ENCODE results near the gene UNC13A.

GRCh38 chr19:17606590-17607185 is 81.5 kb downstream of the UNC13A start:
- TF ChIP-seq LEF1 (IDR thresholded peaks at IDR 0.05; ENCODE audit: borderline replicate concordance) (no peak), HDGF (IDR thresholded peaks at IDR 0.05; ENCODE audit: borderline replicate concordance) (no peak), SP1 (IDR thresholded peaks at IDR 0.05) (no peak), BHLHE40 (IDR thresholded peaks at IDR 0.05; ENCODE audit: borderline replicate concordance) (no peak), NFRKB (IDR thresholded peaks at IDR 0.05) (no peak), FOXK2 (IDR thresholded peaks at IDR 0.05) (no peak), ZNF384 (IDR thresholded peaks at IDR 0.05) (no peak), SUZ12 (IDR thresholded peaks at IDR 0.05) (no peak), ELF4 (IDR thresholded peaks at IDR 0.05) (no peak), TARDBP (IDR thresholded peaks at IDR 0.05) (no peak), ARNT (IDR thresholded peaks at IDR 0.05) (no peak), FOXA1 (IDR thresholded peaks at IDR 0.05) (no peak)
- TF ChIP-seq, protein P1, sequence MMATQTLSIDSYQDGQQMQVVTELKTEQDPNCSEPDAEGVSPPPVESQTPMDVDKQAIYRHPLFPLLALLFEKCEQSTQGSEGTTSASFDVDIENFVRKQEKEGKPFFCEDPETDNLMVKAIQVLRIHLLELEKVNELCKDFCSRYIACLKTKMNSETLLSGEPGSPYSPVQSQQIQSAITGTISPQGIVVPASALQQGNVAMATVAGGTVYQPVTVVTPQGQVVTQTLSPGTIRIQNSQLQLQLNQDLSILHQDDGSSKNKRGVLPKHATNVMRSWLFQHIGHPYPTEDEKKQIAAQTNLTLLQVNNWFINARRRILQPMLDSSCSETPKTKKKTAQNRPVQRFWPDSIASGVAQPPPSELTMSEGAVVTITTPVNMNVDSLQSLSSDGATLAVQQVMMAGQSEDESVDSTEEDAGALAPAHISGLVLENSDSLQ (IDR thresholded peaks at IDR 0.05), result no peak
